ENCODE data around the gene CFAP99. TPM values are rescaled to one million over a fixed set of nuclear protein-coding genes. Genes with fewer than 3 reads are reported as not detected.

CFAP99 gene
- total RNA-seq, 1 donor from 2014 or later = not detected

- Mint-ChIP-seq H3K27me3 (ENCODE audit: insufficient read depth, low read depth) (peaks cover 2% of the 10 kb centered on the region), H3K27ac (no peak overlapping the region), H3K36me3 (peaks cover 12% of the 10 kb centered on the region), H3K4me1 (peaks cover 40% of the 10 kb centered on the region), H3K9me3 (no peaks in the 10 kb centered on the region), H3K4me3 (no peak overlapping the region)
- H3K27me3 ChIP-seq = no peaks in the 10 kb centered on the region
- H3K9me3 ChIP-seq (ENCODE audit: low read depth) = no peaks in the 10 kb centered on the region
- no peak overlapping the region for H2AFZ ChIP-seq (replicated peaks)
- H3K4me2 ChIP-seq = no peak overlapping the region
- peaks cover 32% of the 10 kb centered on the region for H3K4me1 ChIP-seq
- H3K9ac ChIP-seq = no peak overlapping the region
- peaks cover 100% of the 10 kb centered on the region for H3K79me2 ChIP-seq (ENCODE audit: low read depth)
- H3K36me3 ChIP-seq = no peaks in the 10 kb centered on the region
- H3K27ac ChIP-seq = no peak overlapping the region
- H3K4me3 ChIP-seq = no peak overlapping the region
- peaks cover 100% of the 10 kb centered on the region for H4K20me1 ChIP-seq (ENCODE audit: low read depth)
- DNase-seq (ENCODE audit: low spot score) = no peak
- peaks cover 5% of the 10 kb centered on the region for H3F3A ChIP-seq (ENCODE audit: low read depth)
- no peak for TF ChIP-seq EZH2 (IDR thresholded peaks at IDR 0.05)
- TF ChIP-seq EZH2phosphoT487 (IDR thresholded peaks at IDR 0.05) = no peak
- no peak for TF ChIP-seq CTCF (IDR thresholded peaks at IDR 0.05)
Measured at GRCh38 chr4:2482693-2483092, 63.9 kb downstream of the CFAP99 start.

GRCh38 chr4:2483237-2483636 lies 64.5 kb downstream of the CFAP99 start:
- H3K4me1 ChIP-seq = peaks cover 30% of the 10 kb centered on the region
- peaks cover 5% of the 10 kb centered on the region for H3F3A ChIP-seq (ENCODE audit: low read depth)
- H3K36me3 ChIP-seq = no peaks in the 10 kb centered on the region
- peaks cover 100% of the 10 kb centered on the region for H4K20me1 ChIP-seq (ENCODE audit: low read depth)
- H3K27ac ChIP-seq = no peak overlapping the region
- H3K27ac Mint-ChIP-seq = no peak overlapping the region
- H3K27me3 ChIP-seq = no peaks in the 10 kb centered on the region
- H3K9ac ChIP-seq = no peak overlapping the region
- peaks cover 100% of the 10 kb centered on the region for H3K79me2 ChIP-seq (ENCODE audit: low read depth)
- H3K4me3 Mint-ChIP-seq = no peak overlapping the region
- no peaks in the 10 kb centered on the region for H3K9me3 Mint-ChIP-seq
- H3K36me3 Mint-ChIP-seq = peaks cover 8% of the 10 kb centered on the region
- no peak overlapping the region for H3K4me3 ChIP-seq
- H3K9me3 ChIP-seq (ENCODE audit: low read depth) = no peaks in the 10 kb centered on the region
- peaks cover 35% of the 10 kb centered on the region for H3K4me1 Mint-ChIP-seq
- TF ChIP-seq CTCF (IDR thresholded peaks at IDR 0.05) (no peak), EZH2 (IDR thresholded peaks at IDR 0.05) (no peak), EZH2phosphoT487 (IDR thresholded peaks at IDR 0.05) (no peak)
- no peak overlapping the region for H2AFZ ChIP-seq (replicated peaks)
- no peak for DNase-seq (ENCODE audit: low spot score)
- H3K4me2 ChIP-seq = no peak overlapping the region
- no peaks in the 10 kb centered on the region for H3K27me3 Mint-ChIP-seq (ENCODE audit: insufficient read depth, low read depth)

- Mint-ChIP-seq H3K36me3 (peaks cover 6% of the 10 kb centered on the region), H3K4me3 (no peak overlapping the region), H3K27ac (no peak overlapping the region), H3K27me3 (ENCODE audit: insufficient read depth, low read depth) (no peaks in the 10 kb centered on the region), H3K9me3 (no peaks in the 10 kb centered on the region), H3K4me1 (peaks cover 27% of the 10 kb centered on the region)
- H3K27ac ChIP-seq = no peak overlapping the region
- H3K9ac ChIP-seq = no peak overlapping the region
- peaks cover 5% of the 10 kb centered on the region for H3F3A ChIP-seq (ENCODE audit: low read depth)
- peak overlapping the region; percentile 55 for H3K4me2 ChIP-seq
- no peaks in the 10 kb centered on the region for H3K9me3 ChIP-seq (ENCODE audit: low read depth)
- H3K36me3 ChIP-seq = no peaks in the 10 kb centered on the region
- no peak overlapping the region for H3K4me3 ChIP-seq
- H2AFZ ChIP-seq (replicated peaks) = no peak overlapping the region
- H3K79me2 ChIP-seq (ENCODE audit: low read depth) = peaks cover 100% of the 10 kb centered on the region
- peaks cover 100% of the 10 kb centered on the region for H4K20me1 ChIP-seq (ENCODE audit: low read depth)
- TF ChIP-seq EZH2 (IDR thresholded peaks at IDR 0.05) (no peak), CTCF (IDR thresholded peaks at IDR 0.05) (no peak), EZH2phosphoT487 (IDR thresholded peaks at IDR 0.05) (no peak)
- H3K4me1 ChIP-seq = peaks cover 30% of the 10 kb centered on the region
- H3K27me3 ChIP-seq = no peaks in the 10 kb centered on the region
- DNase-seq (ENCODE audit: low spot score) = no peak
Measured at GRCh38 chr4:2484185-2484584, 65.4 kb downstream of the CFAP99 start.
